HG03378 (cell line): ENCODE measurements around the gene CHMP1A.

ENCODE experiments used
- ATAC-seq: cut with Tn5 transposase; IDR thresholded peaks from one replicate; pipeline ENCODE4 v1.9.1; 2021; ENCODE audit warnings: mild to moderate bottlenecking, moderate library complexity; ENCODE audit not compliant: unreplicated experiment

Gene CHMP1A

GRCh38 chr16:89629827-89630610 is 27.5 kb downstream of the CHMP1A start:
- no peak for ATAC-seq

- ATAC-seq, result no peak
Measured at GRCh38 chr16:89624777-89625761, 32.4 kb downstream of the CHMP1A start.

GRCh38 chr16:89623511-89624261 is 33.8 kb downstream of the CHMP1A start:
- no peak for ATAC-seq

GRCh38 chr16:89621698-89622409 is 35.7 kb downstream of the CHMP1A start:
- no peak for ATAC-seq

GRCh38 chr16:89621136-89621697 is 36.3 kb downstream of the CHMP1A start:
- no peak for ATAC-seq

- ATAC-seq, result no peak
Measured at GRCh38 chr16:89620406-89620841, 37.1 kb downstream of the CHMP1A start.

GRCh38 chr16:89619840-89620239 is 37.7 kb downstream of the CHMP1A start:
- no peak for ATAC-seq

- ATAC-seq, result no peak
Measured at GRCh38 chr16:89618109-89618998, 39.2 kb downstream of the CHMP1A start.

- no peak for ATAC-seq
Measured at GRCh38 chr16:89617036-89617435, 40.5 kb downstream of the CHMP1A start.

GRCh38 chr16:89616623-89617022 is 40.9 kb downstream of the CHMP1A start:
- ATAC-seq, result no peak

- ATAC-seq, result no peak
Measured at GRCh38 chr16:89615596-89616090, 41.9 kb downstream of the CHMP1A start.

GRCh38 chr16:89615176-89615575 is 42.3 kb downstream of the CHMP1A start:
- no peak for ATAC-seq

- no peak for ATAC-seq
Measured at GRCh38 chr16:89613954-89614459, 43.5 kb downstream of the CHMP1A start.

- ATAC-seq, result no peak
Measured at GRCh38 chr16:89613231-89613953, 44.1 kb downstream of the CHMP1A start, which contains the start of gene DPEP1. Gene DPEP1, plus strand, starts transcription at chr16:89613642. Its CDS starts 16,769 bp downstream, at chr16:89630411.

GRCh38 chr16:89612415-89613166 is 44.9 kb downstream of the CHMP1A start:
- ATAC-seq, result no peak

- no peak for ATAC-seq
Measured at GRCh38 chr16:89610108-89610453, 47.4 kb downstream of the CHMP1A start.
